ENCODE measurements around the gene CHM. TPM values are rescaled to one million over a fixed set of nuclear protein-coding genes. Genes with fewer than 3 reads are reported as not detected.

Gene CHM
- total and polyA plus RNA-seq, 12 donors = 5.9 to 16.7 (median 12.5) TPM

DNA sequence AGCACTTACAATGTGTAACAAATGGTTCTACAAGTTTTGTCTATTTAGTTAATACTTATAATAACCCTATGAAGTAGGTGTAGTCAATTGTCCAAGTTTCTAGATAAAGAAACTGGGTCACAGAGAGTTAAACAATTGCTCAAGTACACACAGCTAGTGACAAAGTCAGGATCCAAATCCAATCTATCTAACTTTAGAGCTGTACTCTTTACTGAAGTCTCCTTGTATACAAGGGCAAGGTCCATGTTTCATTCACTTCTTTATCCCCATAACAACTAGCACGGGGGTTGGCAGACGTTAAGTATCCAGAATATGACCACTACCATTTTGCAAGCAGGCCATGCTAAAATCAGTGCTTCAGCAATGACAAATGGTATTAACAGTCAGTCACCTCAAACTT lies 141.0 kb downstream of the CHM start:
- TF ChIP-seq, protein P1, sequence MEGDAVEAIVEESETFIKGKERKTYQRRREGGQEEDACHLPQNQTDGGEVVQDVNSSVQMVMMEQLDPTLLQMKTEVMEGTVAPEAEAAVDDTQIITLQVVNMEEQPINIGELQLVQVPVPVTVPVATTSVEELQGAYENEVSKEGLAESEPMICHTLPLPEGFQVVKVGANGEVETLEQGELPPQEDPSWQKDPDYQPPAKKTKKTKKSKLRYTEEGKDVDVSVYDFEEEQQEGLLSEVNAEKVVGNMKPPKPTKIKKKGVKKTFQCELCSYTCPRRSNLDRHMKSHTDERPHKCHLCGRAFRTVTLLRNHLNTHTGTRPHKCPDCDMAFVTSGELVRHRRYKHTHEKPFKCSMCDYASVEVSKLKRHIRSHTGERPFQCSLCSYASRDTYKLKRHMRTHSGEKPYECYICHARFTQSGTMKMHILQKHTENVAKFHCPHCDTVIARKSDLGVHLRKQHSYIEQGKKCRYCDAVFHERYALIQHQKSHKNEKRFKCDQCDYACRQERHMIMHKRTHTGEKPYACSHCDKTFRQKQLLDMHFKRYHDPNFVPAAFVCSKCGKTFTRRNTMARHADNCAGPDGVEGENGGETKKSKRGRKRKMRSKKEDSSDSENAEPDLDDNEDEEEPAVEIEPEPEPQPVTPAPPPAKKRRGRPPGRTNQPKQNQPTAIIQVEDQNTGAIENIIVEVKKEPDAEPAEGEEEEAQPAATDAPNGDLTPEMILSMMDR (IDR thresholded peaks at IDR 0.05) = no peak
- peaks cover 0 to 2% (median 0%) of the 10 kb centered on the region in 7 donors for H3K27me3 ChIP-seq
- H3K27ac ChIP-seq = no peak overlapping the region
- H3K4me3 ChIP-seq = no peak overlapping the region
- peaks cover 0 to 6% (median 0%) of the 10 kb centered on the region in 9 donors for H3K36me3 ChIP-seq
- 87 to 97% methylated on average over 2 of the region's 2 CpGs for WGBS, 2 donors
- intact Hi-C loops (cut with DNase I) = no loop called here
- no peaks in the 10 kb centered on the region for H3K9me3 ChIP-seq
- DNase-seq (no peak), ATAC-seq (no peak)
- no peaks in the 10 kb centered on the region for H3K4me1 ChIP-seq

DNA sequence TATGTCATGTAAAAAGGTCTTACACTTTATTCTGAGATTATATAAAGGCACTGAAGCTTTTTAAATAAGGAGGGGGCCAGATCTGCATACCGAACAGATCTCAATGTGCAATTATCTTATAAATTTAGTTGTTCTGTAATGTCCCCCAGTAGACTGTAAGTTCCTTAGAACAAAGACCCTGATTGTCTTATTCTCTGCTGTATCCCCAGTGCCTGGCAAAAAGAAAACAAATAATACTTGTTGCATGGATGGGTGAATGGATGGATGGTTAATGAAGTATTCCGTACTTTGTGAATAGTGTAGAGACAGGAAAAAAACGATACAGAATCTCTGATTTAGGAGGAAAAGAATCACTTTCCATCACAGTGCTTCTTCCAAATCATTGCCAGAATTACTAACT lies 141.5 kb downstream of the CHM start:
- Histone ChIP-seq H3K4me3 (no peak overlapping the region), H3K27ac (no peak overlapping the region), H3K4me1 (no peaks in the 10 kb centered on the region), H3K9me3 (no peaks in the 10 kb centered on the region), H3K36me3 (peaks cover 0 to 6% (median 0%) of the 10 kb centered on the region in 9 donors), H3K27me3 (peaks cover 0 to 6% (median 0%) of the 10 kb centered on the region in 7 donors)
- intact Hi-C loops (cut with DNase I) = no loop called here
- TF ChIP-seq, protein P1 (IDR thresholded peaks at IDR 0.05) = no peak
- ATAC-seq (no peak), DNase-seq (no peak)
- 87 to 98% methylated on average over 3 of the region's 3 CpGs for WGBS, 2 donors

DNA sequence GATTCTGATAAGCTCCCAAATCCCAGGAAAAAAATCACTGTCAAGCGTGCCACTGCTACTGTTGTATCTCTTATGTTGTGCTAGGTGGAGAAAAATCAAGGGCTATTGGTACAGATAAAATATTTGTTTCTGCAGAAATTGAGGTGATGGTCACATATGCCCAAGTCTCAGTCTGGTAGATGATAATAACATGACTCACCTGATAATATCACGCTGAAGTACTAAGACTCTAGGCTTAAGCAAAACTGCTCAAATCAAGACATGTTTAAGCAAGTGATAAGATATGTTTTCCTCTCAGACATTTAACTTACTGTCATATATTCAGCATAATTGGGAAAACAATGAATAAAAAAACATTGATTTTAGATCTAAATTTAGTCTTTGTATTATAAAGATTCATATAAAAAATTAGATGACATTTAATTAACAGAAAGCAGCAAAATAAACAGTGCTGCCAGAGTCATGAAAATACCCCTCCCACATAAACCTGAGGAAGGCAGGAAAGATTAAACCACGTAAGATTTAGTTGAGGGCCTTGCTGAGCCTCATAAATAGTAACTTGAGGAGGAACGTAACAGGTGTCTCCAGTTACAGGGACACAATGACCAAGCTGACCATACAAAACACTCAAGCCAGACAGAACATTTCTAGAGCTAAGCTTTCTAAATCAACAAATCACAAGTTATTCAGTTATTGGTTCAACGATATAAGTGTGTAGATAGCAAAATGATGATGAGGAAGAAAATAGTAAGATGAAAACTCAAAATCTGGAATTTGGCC lies 143.5 kb downstream of the CHM start:
- TF ChIP-seq, protein P1 (IDR thresholded peaks at IDR 0.05) = no peak
- DNase-seq (no peak), ATAC-seq (no peak)
- Histone ChIP-seq H3K4me1 (no peaks in the 10 kb centered on the region), H3K36me3 (peaks cover 0 to 12% (median 0%) of the 10 kb centered on the region in 9 donors), H3K4me3 (no peak overlapping the region), H3K27ac (no peak overlapping the region), H3K27me3 (peaks cover 0 to 6% (median 0%) of the 10 kb centered on the region in 7 donors), H3K9me3 (no peaks in the 10 kb centered on the region)
- intact Hi-C loops (cut with DNase I) = no loop called here
- 89 to 90% methylated on average over 5 of the region's 5 CpGs for WGBS, 2 donors

DNA sequence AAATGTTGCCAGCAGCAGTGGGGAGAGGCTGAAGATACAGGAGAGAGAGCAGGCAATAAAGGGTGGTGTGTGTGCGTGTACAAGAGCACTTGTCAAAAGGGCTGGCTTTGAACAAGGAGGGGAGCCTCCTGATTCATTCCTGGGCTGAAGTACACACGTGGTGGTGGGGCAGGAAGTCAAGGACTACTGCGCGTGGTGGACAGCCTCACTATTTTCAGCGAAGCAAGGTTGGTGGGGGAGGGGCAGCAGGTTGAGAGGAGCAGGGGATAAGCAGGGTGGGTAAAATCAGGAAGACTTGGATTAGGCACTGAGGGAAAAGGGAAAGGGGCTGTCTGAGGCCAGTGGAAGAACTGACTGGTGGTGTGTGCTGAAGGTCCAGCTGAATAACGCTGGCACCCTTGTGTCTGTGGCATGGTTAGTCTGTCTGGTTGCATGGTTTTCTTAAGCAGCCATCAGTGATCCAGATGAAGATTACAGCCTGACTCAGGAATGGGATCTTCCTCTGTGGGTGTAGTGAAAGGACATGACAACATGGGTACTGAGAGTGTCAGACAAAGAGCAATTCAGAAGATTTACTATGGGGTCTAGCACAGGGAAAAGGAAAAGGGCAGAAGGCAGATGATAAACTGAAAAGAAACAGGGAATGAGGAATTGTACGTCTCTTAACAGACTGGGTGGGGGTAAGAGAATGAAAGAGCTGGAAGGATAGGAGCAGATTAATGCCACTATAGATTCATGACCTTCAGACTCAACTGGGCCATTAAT lies 149.8 kb downstream of the CHM start:
- 83 to 85% methylated on average over 7 of the region's 7 CpGs for WGBS, 2 donors

More for the DNA sequence above, 149.8 kb downstream of the CHM start:
- Histone ChIP-seq H3K27ac (no peak overlapping the region), H3K4me1 (no peaks in the 10 kb centered on the region), H3K4me3 (no peak overlapping the region), H3K9me3 (no peaks in the 10 kb centered on the region), H3K27me3 (peaks cover 0 to 4% (median 0%) of the 10 kb centered on the region in 7 donors), H3K36me3 (peaks cover 0 to 28% (median 0%) of the 10 kb centered on the region in 9 donors)
- ATAC-seq (no peak), DNase-seq (no peak)
- TF ChIP-seq, protein P1 (IDR thresholded peaks at IDR 0.05) = no peak
- intact Hi-C loops (cut with DNase I) = no loop called here

Data from heart right ventricle (tissue), 16 donors.